WTC11 (cell line): ENCODE data around the gene LEAP2. TPM values are rescaled to one million over a fixed set of nuclear protein-coding genes. Genes with fewer than 3 reads are reported as not detected.

Experiments used
- ATAC-seq: fragments of 200-7000 bp; cut with Tn5 transposase; 2 replicates; pipeline ENCODE4 v1.10.0; 2021; ENCODE audit warnings: mild to moderate bottlenecking, moderate library complexity
- CTCF ChIA-PET: fragments of 300-600 bp; sonication (Branson Sonifier 250); formaldehyde crosslinking; loops from one replicate; lab custom pipeline; 2021; ENCODE audit warnings: antibody characterized with exemption; lab: Charles Lee
- POLR2A ChIA-PET: fragments of 350-600 bp; sonication (Branson Sonifier 250); formaldehyde crosslinking; loops from one replicate; lab custom pipeline; 2021; ENCODE audit warnings: antibody characterized with exemption; lab: Charles Lee
- DNase-seq: peaks from one replicate; pipeline ENCODE4 v3.0.0; 2021; ENCODE audit warnings: low spot score
- H3K27ac Mint-ChIP-seq: 2 replicates; pipeline ENCODE4 v1.8.0; 2021; ENCODE audit warnings: mixed read lengths
- H3K27me3 Mint-ChIP-seq: 2 replicates; pipeline ENCODE4 v1.8.0; 2021; ENCODE audit warnings: low read depth, mild to moderate bottlenecking, moderate library complexity, mixed read lengths
- H3K36me3 Mint-ChIP-seq: 2 replicates; pipeline ENCODE4 v1.8.0; 2021; ENCODE audit warnings: mixed read lengths
- H3K4me1 Mint-ChIP-seq: 2 replicates; pipeline ENCODE4 v1.8.0; 2022; ENCODE audit warnings: mixed read lengths
- H3K4me3 Mint-ChIP-seq: 2 replicates; pipeline ENCODE4 v1.8.0; 2021; ENCODE audit warnings: mild to moderate bottlenecking, moderate library complexity, mixed read lengths
- H3K9me3 Mint-ChIP-seq: 2 replicates; pipeline ENCODE4 v1.8.0; 2021; ENCODE audit warnings: mixed read lengths
- ATF1 ChIP-seq: sonication (generic); formaldehyde crosslinking; IDR thresholded peaks from 2 replicates; pipeline ENCODE4 v1.8.1; 2023; ENCODE audit warnings: mild to moderate bottlenecking, moderate library complexity, missing genetic modification reagents
- CREM ChIP-seq: sonication (generic); formaldehyde crosslinking; IDR thresholded peaks from 2 replicates; pipeline ENCODE4 v1.8.1; 2022; ENCODE audit warnings: mild to moderate bottlenecking, missing genetic modification reagents, moderate library complexity
- GTF2I ChIP-seq: fragments of 250-450 bp; sonication (Bioruptor Pico); conservative IDR thresholded peaks from 2 replicates; pipeline ENCODE4 v1.4.0; 2021; ENCODE audit warnings: mild to moderate bottlenecking
- NFE2L1 ChIP-seq: sonication (generic); formaldehyde crosslinking; IDR thresholded peaks from 2 replicates; pipeline ENCODE4 v1.8.1; 2023; ENCODE audit warnings: missing genetic modification reagents
- RELA ChIP-seq: sonication (generic); formaldehyde crosslinking; IDR thresholded peaks from 2 replicates; pipeline ENCODE4 v1.8.1; 2022; ENCODE audit warnings: missing genetic modification reagents, mild to moderate bottlenecking, borderline replicate concordance
- TEAD1 ChIP-seq: sonication (generic); formaldehyde crosslinking; IDR thresholded peaks from 2 replicates; pipeline ENCODE4 v1.8.0; 2022; ENCODE audit warnings: mild to moderate bottlenecking, missing genetic modification reagents
- TP53 ChIP-seq: sonication (generic); formaldehyde crosslinking; IDR thresholded peaks from 2 replicates; pipeline ENCODE4 v1.8.1; 2023; ENCODE audit warnings: mild to moderate bottlenecking, missing genetic modification reagents
- ZBTB21 ChIP-seq: sonication (generic); formaldehyde crosslinking; IDR thresholded peaks from 2 replicates; pipeline ENCODE4 v1.8.1; 2023; ENCODE audit warnings: mild to moderate bottlenecking, missing genetic modification reagents, borderline replicate concordance
- ZNF121 ChIP-seq: sonication (generic); formaldehyde crosslinking; IDR thresholded peaks from 2 replicates; pipeline ENCODE4 v1.8.0; 2023; ENCODE audit warnings: missing genetic modification reagents
- total RNA-seq: library from RNA; stranded (reverse); gene quantifications from 3 replicates; pipeline ENCODE4 v1.2.3, GENCODE V29; 2021
- TF ChIP-seq, protein P1 (sequence below): sonication (generic); formaldehyde crosslinking; IDR thresholded peaks from 2 replicates; pipeline ENCODE4 v1.8.0; 2023; ENCODE audit warnings: mild to moderate bottlenecking, missing genetic modification reagents
- TF ChIP-seq, protein P2 (sequence below): sonication (generic); formaldehyde crosslinking; IDR thresholded peaks from 2 replicates; pipeline ENCODE4 v1.8.0; 2022; ENCODE audit warnings: mild to moderate bottlenecking, missing genetic modification reagents
- TF ChIP-seq, protein P3 (sequence below): sonication (generic); formaldehyde crosslinking; IDR thresholded peaks from 2 replicates; pipeline ENCODE4 v1.8.1; 2023; ENCODE audit warnings: mild to moderate bottlenecking, missing genetic modification reagents, borderline replicate concordance
- TF ChIP-seq, protein P4 (sequence below): sonication (generic); formaldehyde crosslinking; IDR thresholded peaks from 2 replicates; pipeline ENCODE4 v1.8.1; 2023; ENCODE audit warnings: mild to moderate bottlenecking, moderate library complexity, missing genetic modification reagents
- TF ChIP-seq, protein P5 (sequence below): sonication (generic); formaldehyde crosslinking; IDR thresholded peaks from 2 replicates; pipeline ENCODE4 v1.8.0; 2022; ENCODE audit warnings: mild to moderate bottlenecking, missing genetic modification reagents

LEAP2 gene
- total RNA-seq, 1 experiment from 2014 or later = 2.0 TPM

DNA sequence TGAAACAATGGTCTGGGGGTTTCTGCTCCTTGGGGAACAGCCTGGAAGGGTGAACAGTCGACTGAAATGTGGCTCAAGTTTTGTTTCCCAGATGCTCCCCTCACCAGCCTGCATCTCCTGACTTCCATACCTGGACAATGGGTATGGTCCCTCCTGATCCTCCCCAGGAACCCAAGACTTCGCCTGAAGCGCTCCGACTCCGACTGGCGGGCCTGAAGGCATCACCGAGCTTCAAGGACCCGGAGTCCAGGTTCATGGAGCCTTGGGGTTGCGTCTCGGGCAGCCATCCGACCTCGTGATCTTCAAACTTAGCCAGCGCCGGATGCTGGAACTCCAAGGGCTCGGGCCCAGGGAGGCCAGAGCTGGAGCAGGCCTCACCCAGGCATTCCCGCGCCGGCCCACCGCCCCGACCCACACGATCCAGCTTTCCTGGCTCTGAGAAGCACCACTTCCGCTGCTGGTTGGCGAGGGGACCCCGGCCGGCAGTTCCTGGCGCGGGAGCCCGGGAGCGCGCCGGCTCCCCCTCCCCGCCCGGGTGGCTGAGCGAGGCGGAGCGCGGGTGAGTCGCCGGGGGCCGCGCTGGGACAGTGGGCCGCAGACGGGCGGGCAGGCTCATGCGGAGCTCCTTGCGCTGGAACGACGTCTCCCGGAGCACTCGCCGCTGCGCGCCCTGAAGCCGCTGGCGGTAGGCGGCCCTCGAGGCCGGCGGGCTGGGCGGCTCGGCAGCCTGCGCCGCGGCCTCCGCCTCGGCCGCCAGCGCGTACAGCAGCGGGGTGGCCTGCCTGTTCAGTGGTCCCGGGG lies 48.2 kb upstream of the LEAP2 start (continued):
- TF ChIP-seq, protein P1, sequence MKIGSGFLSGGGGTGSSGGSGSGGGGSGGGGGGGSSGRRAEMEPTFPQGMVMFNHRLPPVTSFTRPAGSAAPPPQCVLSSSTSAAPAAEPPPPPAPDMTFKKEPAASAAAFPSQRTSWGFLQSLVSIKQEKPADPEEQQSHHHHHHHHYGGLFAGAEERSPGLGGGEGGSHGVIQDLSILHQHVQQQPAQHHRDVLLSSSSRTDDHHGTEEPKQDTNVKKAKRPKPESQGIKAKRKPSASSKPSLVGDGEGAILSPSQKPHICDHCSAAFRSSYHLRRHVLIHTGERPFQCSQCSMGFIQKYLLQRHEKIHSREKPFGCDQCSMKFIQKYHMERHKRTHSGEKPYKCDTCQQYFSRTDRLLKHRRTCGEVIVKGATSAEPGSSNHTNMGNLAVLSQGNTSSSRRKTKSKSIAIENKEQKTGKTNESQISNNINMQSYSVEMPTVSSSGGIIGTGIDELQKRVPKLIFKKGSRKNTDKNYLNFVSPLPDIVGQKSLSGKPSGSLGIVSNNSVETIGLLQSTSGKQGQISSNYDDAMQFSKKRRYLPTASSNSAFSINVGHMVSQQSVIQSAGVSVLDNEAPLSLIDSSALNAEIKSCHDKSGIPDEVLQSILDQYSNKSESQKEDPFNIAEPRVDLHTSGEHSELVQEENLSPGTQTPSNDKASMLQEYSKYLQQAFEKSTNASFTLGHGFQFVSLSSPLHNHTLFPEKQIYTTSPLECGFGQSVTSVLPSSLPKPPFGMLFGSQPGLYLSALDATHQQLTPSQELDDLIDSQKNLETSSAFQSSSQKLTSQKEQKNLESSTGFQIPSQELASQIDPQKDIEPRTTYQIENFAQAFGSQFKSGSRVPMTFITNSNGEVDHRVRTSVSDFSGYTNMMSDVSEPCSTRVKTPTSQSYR (CRISPR knock-in tag) = no peak
- 0 out of 2 replicates have a peak, but pooled peaks have one; percentile 48 for TF ChIP-seq TP53 (CRISPR knock-in tag)
- TF ChIP-seq, protein P2, sequence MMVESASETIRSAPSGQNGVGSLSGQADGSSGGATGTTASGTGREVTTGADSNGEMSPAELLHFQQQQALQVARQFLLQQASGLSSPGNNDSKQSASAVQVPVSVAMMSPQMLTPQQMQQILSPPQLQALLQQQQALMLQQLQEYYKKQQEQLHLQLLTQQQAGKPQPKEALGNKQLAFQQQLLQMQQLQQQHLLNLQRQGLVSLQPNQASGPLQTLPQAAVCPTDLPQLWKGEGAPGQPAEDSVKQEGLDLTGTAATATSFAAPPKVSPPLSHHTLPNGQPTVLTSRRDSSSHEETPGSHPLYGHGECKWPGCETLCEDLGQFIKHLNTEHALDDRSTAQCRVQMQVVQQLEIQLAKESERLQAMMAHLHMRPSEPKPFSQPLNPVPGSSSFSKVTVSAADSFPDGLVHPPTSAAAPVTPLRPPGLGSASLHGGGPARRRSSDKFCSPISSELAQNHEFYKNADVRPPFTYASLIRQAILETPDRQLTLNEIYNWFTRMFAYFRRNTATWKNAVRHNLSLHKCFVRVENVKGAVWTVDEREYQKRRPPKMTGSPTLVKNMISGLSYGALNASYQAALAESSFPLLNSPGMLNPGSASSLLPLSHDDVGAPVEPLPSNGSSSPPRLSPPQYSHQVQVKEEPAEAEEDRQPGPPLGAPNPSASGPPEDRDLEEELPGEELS (CRISPR knock-in tag) = no peak
- no peak for TF ChIP-seq ZNF121 (CRISPR knock-in tag)
- TF ChIP-seq GTF2I (CRISPR knock-in tag) = no peak
- TF ChIP-seq NFE2L1 (CRISPR knock-in tag) = 0 out of 2 replicates have a peak, but pooled peaks have one; percentile 51
- TF ChIP-seq CREM (CRISPR knock-in tag) = 0 out of 2 replicates have a peak, but pooled peaks have one; percentile 60
- TF ChIP-seq, protein P3, sequence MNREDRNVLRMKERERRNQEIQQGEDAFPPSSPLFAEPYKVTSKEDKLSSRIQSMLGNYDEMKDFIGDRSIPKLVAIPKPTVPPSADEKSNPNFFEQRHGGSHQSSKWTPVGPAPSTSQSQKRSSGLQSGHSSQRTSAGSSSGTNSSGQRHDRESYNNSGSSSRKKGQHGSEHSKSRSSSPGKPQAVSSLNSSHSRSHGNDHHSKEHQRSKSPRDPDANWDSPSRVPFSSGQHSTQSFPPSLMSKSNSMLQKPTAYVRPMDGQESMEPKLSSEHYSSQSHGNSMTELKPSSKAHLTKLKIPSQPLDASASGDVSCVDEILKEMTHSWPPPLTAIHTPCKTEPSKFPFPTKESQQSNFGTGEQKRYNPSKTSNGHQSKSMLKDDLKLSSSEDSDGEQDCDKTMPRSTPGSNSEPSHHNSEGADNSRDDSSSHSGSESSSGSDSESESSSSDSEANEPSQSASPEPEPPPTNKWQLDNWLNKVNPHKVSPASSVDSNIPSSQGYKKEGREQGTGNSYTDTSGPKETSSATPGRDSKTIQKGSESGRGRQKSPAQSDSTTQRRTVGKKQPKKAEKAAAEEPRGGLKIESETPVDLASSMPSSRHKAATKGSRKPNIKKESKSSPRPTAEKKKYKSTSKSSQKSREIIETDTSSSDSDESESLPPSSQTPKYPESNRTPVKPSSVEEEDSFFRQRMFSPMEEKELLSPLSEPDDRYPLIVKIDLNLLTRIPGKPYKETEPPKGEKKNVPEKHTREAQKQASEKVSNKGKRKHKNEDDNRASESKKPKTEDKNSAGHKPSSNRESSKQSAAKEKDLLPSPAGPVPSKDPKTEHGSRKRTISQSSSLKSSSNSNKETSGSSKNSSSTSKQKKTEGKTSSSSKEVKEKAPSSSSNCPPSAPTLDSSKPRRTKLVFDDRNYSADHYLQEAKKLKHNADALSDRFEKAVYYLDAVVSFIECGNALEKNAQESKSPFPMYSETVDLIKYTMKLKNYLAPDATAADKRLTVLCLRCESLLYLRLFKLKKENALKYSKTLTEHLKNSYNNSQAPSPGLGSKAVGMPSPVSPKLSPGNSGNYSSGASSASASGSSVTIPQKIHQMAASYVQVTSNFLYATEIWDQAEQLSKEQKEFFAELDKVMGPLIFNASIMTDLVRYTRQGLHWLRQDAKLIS (CRISPR knock-in tag) = no peak
- TF ChIP-seq RELA (CRISPR knock-in tag) = peak; percentile 59; the same call in 1 of the 2 replicates
- TF ChIP-seq ZBTB21 = no peak

DNA sequence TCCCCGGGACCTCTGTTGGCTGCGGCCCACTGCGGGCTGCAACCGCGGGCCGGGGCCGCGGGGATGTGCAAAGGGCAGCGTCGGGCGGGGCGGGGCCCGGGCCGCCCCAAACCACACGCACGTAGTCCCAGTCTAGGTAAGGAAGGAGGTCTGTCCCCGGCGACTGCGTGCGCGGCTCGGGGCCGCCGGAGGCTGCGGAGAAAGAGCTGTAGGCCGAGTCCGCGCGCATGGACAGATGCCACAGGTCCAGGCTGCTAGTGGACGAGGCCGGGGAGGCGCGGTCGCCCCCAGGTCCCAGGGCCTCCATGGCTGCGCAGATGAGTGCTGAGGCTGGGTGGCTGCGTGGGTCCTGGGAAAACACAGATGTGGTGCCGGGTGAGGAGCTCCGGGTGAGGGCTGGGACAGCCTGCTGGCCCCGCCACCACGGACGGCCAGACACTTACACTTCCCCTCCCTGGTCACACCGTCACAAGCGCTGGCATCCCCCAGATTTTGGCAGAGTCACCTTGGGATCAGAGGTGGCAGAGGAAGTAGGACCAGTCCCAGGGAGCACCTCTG lies 47.6 kb upstream of the LEAP2 start:
- TF ChIP-seq ATF1 (CRISPR knock-in tag) = peak; percentile 60; the same call in 1 of the 2 replicates
- TF ChIP-seq, protein P4, sequence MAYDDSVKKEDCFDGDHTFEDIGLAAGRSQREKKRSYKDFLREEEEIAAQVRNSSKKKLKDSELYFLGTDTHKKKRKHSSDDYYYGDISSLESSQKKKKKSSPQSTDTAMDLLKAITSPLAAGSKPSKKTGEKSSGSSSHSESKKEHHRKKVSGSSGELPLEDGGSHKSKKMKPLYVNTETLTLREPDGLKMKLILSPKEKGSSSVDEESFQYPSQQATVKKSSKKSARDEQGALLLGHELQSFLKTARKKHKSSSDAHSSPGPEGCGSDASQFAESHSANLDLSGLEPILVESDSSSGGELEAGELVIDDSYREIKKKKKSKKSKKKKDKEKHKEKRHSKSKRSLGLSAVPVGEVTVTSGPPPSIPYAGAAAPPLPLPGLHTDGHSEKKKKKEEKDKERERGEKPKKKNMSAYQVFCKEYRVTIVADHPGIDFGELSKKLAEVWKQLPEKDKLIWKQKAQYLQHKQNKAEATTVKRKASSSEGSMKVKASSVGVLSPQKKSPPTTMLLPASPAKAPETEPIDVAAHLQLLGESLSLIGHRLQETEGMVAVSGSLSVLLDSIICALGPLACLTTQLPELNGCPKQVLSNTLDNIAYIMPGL (CRISPR knock-in tag) = no peak
- TF ChIP-seq, protein P5, sequence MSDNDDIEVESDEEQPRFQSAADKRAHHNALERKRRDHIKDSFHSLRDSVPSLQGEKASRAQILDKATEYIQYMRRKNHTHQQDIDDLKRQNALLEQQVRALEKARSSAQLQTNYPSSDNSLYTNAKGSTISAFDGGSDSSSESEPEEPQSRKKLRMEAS (CRISPR knock-in tag) = 0 out of 2 replicates have a peak, but pooled peaks have one; percentile 45
- TF ChIP-seq TEAD1 (CRISPR knock-in tag) = no peak
- Mint-ChIP-seq H3K36me3 (no peaks in the 10 kb centered on the region), H3K4me3 (peak overlapping the region; percentile 52), H3K27me3 (peaks cover 70% of the 10 kb centered on the region), H3K9me3 (no peaks in the 10 kb centered on the region), H3K27ac (no peak overlapping the region), H3K4me1 (peaks cover 12% of the 10 kb centered on the region)
- CTCF ChIA-PET = interaction anchor here (0.6 to 3.7 kb wide), 15 partner anchors 9 to 148 kb away, joined by 3 to 26 read pairs (median 4); partner anchors contain the start of genes CCNI2, GDF9, KIF3A and SOWAHA
- DNase-seq = peak; percentile 49
- POLR2A ChIA-PET = interaction anchor here (0.6 to 1.6 kb wide), 4 partner anchors 13 to 58 kb away, joined by 3 to 13 read pairs (median 3); partner anchors contain the start of genes GDF9, SOWAHA and UQCRQ
- ATAC-seq = peak; percentile 6
